Kasumi-1 (cell line): ENCODE measurements around the gene H1-8.
A peak's percentile ranks its signal among the peaks of the same experiment; 100 is the strongest.

Experiments
- DNase-seq, 2 experiments: peaks; one replicate each; lab custom pipeline; 2025; lab: John Stamatoyannopoulos, UW

Gene H1-8

GRCh38 chr3:129593595-129594339, 50.8 kb downstream of the H1-8 start:
- peak; percentile 75 to 78 for DNase-seq

GRCh38 chr3:129594409-129594808, 51.4 kb downstream of the H1-8 start:
- DNase-seq, result no peak

- DNase-seq, result no peak
These were observed 52.0 kb downstream of the H1-8 start for GRCh38 chr3:129594907-129595390.

GRCh38 chr3:129595544-129596193, 52.7 kb downstream of the H1-8 start:
- DNase-seq, result no peak

GRCh38 chr3:129596194-129597086, 53.5 kb downstream of the H1-8 start:
- peak; percentile 82 to 84 for DNase-seq

- DNase-seq, result peak in 1 of 2 experiments; percentile 56
These were observed 54.4 kb downstream of the H1-8 start for GRCh38 chr3:129597087-129597999.

GRCh38 chr3:129598000-129598381, 55.0 kb downstream of the H1-8 start:
- DNase-seq, result no peak

- DNase-seq, result no peak
These were observed 55.5 kb downstream of the H1-8 start for GRCh38 chr3:129598484-129598883.

- no peak for DNase-seq
These were observed 56.1 kb downstream of the H1-8 start for GRCh38 chr3:129599073-129599472.

- peak; percentile 81 to 82 for DNase-seq
These were observed 56.6 kb downstream of the H1-8 start for GRCh38 chr3:129599607-129600006.

- DNase-seq, result no peak
These were observed 57.4 kb downstream of the H1-8 start for GRCh38 chr3:129600348-129600747.
